ENCODE results near the gene CDK13.

Gene CDK13

DNA sequence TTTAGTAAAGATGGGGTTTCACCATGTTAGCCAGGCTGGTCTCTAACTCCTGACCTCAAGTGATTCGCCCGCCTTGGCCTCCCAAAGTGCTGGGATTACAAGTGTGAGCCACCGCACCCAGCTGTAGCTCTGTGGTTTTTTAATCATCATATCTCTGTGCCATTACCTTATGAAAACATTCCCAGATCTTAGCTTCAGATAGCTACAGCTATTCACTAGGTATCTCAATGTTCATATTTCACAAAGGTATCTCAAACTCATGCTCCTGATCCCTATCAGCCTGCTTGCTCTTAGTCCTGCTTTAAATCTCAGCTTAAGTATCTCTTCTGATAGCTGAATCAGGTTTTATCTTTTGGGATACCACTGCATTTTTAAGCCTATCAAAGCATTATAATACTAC, 74.8 kb downstream of the CDK13 start:
- TF ChIP-seq, protein P1, sequence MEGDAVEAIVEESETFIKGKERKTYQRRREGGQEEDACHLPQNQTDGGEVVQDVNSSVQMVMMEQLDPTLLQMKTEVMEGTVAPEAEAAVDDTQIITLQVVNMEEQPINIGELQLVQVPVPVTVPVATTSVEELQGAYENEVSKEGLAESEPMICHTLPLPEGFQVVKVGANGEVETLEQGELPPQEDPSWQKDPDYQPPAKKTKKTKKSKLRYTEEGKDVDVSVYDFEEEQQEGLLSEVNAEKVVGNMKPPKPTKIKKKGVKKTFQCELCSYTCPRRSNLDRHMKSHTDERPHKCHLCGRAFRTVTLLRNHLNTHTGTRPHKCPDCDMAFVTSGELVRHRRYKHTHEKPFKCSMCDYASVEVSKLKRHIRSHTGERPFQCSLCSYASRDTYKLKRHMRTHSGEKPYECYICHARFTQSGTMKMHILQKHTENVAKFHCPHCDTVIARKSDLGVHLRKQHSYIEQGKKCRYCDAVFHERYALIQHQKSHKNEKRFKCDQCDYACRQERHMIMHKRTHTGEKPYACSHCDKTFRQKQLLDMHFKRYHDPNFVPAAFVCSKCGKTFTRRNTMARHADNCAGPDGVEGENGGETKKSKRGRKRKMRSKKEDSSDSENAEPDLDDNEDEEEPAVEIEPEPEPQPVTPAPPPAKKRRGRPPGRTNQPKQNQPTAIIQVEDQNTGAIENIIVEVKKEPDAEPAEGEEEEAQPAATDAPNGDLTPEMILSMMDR (IDR thresholded peaks at IDR 0.05), result no peak

DNA sequence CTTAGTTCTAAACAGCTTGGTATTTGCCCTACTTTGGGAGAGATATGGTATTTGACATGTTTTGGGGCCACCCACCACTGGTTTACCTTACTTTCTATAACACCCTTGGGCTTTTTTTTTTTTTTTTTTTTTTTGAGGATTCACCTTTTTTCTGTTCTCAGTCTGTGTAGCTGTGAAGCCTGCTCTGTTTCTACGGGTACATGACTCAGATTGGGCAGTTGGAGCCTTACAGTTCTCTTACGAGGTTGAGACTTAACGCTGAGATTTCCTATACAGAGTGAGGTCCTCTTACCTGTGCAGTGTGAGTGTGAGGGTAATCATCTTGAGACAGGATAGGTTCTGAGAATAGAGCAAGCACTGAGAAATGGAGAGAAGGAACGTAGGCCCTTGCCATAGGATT, 77.5 kb downstream of the CDK13 start:
- TF ChIP-seq, protein P1 (IDR thresholded peaks at IDR 0.05), result no peak

DNA sequence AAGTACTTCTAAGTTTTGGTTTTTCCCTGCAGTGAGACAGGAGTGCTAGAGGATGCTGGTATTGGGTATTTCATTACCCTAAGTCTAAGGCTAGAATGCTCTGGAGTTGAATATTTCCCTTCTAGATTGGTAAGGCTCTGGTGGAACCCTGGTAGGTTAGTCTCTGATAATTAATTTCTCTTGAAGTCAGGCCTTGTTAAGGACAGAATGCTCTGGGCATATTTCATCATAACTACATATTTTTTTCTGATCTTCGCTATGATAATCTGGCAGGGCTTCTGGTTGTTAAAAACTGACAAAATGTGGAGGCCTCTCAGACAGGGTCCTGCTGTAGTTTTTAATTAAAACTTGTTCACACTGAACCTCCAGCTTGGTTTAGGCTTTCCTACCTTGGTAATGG, 83.8 kb downstream of the CDK13 start:
- TF ChIP-seq, protein P1 (IDR thresholded peaks at IDR 0.05), result no peak

DNA sequence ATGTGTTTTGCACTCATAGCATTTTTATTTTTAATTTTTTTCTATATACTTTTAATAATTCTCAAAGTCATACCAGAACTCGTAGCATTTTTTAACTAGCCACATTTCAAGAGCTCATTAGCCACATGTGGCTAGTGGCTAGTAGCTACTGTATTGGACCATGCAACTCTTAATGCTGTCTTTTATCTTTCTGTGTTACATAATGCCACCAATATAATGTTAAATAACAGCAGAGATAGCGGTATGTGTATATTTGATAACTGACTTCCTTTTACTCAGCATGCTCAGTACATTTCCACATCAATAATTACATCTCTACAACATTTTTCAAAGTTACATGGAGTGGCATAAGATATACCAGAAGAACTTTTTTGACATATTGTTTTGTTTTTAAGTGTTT, 91.4 kb downstream of the CDK13 start:
- TF ChIP-seq, protein P1 (IDR thresholded peaks at IDR 0.05), result no peak

DNA sequence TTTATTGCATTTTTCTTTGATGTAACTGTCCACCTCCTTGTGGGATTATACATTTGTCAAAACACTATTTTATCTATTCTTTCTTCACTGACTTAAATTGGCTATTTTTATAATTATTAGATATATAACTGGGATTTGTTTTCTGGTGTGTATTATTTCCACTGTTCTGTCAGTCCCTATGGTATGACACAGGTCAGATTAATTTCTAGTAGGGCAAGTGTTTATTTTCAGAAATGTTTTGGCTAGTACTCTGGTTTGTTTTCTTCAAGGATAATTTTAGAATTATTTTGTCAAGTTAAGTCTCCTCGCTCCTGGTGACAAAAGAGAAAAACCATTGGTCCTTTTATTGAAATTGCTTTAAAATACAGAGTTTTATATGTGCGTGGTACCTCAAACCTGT, 93.1 kb downstream of the CDK13 start:
- TF ChIP-seq, protein P1 (IDR thresholded peaks at IDR 0.05), result no peak

DNA sequence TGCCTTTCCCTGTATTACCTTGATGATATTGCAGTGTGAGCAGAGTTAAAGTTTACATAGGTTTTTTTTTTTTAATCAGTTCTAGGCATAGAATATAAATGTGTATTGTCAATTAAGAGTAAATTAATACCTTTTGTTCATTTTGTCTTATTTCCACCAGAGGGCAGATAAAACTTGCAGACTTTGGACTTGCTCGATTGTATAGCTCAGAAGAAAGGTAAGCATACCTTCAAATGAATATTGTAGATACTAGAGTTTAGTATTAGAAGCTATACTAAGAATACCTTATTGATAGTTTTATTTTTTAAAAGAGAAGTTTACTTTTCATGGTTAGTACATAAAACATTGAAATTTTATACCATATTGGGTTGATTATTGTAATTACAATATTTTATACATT, 97.6 kb downstream of the CDK13 start:
- TF ChIP-seq, protein P1 (IDR thresholded peaks at IDR 0.05), result peak; percentile 41; the same call in 1 of the 2 replicates

DNA sequence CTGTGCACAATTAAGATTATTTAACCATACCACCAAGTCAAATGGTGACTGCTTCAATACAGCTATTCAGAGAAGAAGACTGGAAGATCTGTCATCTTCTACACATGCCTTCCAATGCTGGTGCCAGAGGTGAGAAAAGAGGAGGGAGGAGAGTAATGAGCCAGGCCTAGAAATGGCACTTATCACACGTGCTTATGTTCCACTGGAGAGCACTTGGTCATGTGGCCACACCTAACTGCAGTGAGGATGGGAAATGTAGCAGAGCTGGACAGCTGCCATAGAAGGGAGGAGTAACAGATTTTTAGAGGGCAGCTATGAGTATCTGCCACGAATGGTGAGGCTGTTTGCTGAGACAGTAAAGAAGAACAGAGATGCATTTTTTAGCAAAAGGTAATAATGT, 107.2 kb downstream of the CDK13 start:
- TF ChIP-seq, protein P1 (IDR thresholded peaks at IDR 0.05), result no peak

DNA sequence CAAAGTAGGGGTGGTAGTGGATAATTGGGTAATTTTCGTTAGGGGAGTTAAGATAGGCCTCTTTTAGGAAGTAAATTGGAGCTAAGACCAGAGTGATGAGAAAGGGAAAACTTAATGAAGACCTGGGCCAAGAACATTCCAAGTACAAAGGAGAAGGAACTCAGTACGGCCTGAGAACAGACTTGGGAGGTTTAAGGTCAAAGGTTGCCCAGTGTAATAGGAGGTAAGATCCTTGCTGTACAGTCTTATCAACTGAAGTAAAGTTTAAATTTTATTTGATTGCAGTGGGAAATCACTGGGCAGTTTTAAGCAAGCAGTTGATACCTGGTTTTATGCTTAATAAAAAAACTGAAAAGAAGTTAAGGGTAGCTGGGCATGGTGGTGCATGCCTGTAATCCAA, 108.0 kb downstream of the CDK13 start:
- TF ChIP-seq, protein P1 (IDR thresholded peaks at IDR 0.05), result no peak
